Activated CD4-positive, alpha-beta T cell treated with anti-CD3 and anti-CD28 coated beads for 24 hours (primary cell): ENCODE results near the gene DPF3.

Experiments
- DNase-seq, 2 donors: peaks; one replicate each; pipeline ENCODE4 v3.0.0-alpha.2; 2020; ENCODE audit warnings: low read depth in 2 of 2

DPF3 gene

GRCh38 chr14:72616811-72617210 lies 277.1 kb downstream of the DPF3 start:
- no peak for DNase-seq

- DNase-seq, result no peak
Observed at GRCh38 chr14:72616294-72616693, 277.6 kb downstream of the DPF3 start.

GRCh38 chr14:72615451-72616121 lies 278.3 kb downstream of the DPF3 start:
- DNase-seq, result no peak

- DNase-seq, result no peak
Observed at GRCh38 chr14:72614891-72615415, 278.9 kb downstream of the DPF3 start.

GRCh38 chr14:72614365-72614764 lies 279.5 kb downstream of the DPF3 start:
- no peak for DNase-seq

GRCh38 chr14:72613975-72614319 lies 280.0 kb downstream of the DPF3 start:
- no peak for DNase-seq

- DNase-seq, result no peak
Observed at GRCh38 chr14:72613231-72613974, 280.5 kb downstream of the DPF3 start.

GRCh38 chr14:72612041-72612440 lies 281.9 kb downstream of the DPF3 start:
- DNase-seq, result no peak

- DNase-seq, result no peak
Observed at GRCh38 chr14:72611506-72611905, 282.4 kb downstream of the DPF3 start.

GRCh38 chr14:72610831-72611200 lies 283.1 kb downstream of the DPF3 start:
- DNase-seq, result no peak

- no peak for DNase-seq
Observed at GRCh38 chr14:72610096-72610830, 283.6 kb downstream of the DPF3 start.

- no peak for DNase-seq
Observed at GRCh38 chr14:72609205-72609916, 284.5 kb downstream of the DPF3 start.

GRCh38 chr14:72608391-72609204 lies 285.3 kb downstream of the DPF3 start:
- no peak for DNase-seq

- DNase-seq, result no peak
Observed at GRCh38 chr14:72607386-72608130, 286.3 kb downstream of the DPF3 start.

GRCh38 chr14:72606879-72607278 lies 287.0 kb downstream of the DPF3 start:
- DNase-seq, result no peak

GRCh38 chr14:72605921-72606220 lies 288.0 kb downstream of the DPF3 start:
- no peak for DNase-seq

GRCh38 chr14:72605096-72605920 lies 288.6 kb downstream of the DPF3 start:
- no peak for DNase-seq

- no peak for DNase-seq
Observed at GRCh38 chr14:72604133-72604532, 289.8 kb downstream of the DPF3 start.

GRCh38 chr14:72603639-72604038 lies 290.3 kb downstream of the DPF3 start:
- DNase-seq, result no peak
